Measurements from ENCODE around the gene MAGED2.
"Not testable (repeated sequence)": the region's sequence is repeated elsewhere in the genome, so short reads cannot be mapped to it uniquely, and the experiment has no call there.

The MAGED2 gene

GRCh38 chrX:54817220-54817820 lies 9.8 kb downstream of the MAGED2 start:
- no peak for DNase-seq

- no peak for DNase-seq
Observed at GRCh38 chrX:54818221-54818620, 10.7 kb downstream of the MAGED2 start.

- no peak for DNase-seq
Observed at GRCh38 chrX:54819201-54819600, 11.7 kb downstream of the MAGED2 start.

GRCh38 chrX:54820737-54821136 lies 13.2 kb downstream of the MAGED2 start:
- no peak for DNase-seq

- DNase-seq, result no peak
Observed at GRCh38 chrX:54821310-54821709, 13.8 kb downstream of the MAGED2 start.

GRCh38 chrX:54824195-54824594 lies 16.6 kb downstream of the MAGED2 start:
- no peak for DNase-seq

- no peak for DNase-seq
Observed at GRCh38 chrX:54824722-54825121, 17.2 kb downstream of the MAGED2 start.

GRCh38 chrX:54825716-54826438 lies 18.3 kb downstream of the MAGED2 start:
- no peak for DNase-seq

- no peak for DNase-seq
Observed at GRCh38 chrX:54826598-54826997, 19.1 kb downstream of the MAGED2 start.

GRCh38 chrX:54838583-54838982 lies 31.0 kb downstream of the MAGED2 start:
- DNase-seq, result no peak

GRCh38 chrX:54841184-54841874 lies 33.8 kb downstream of the MAGED2 start:
- DNase-seq, result not testable (repeated sequence)

- no peak for DNase-seq
Observed at GRCh38 chrX:54842607-54843006, 35.1 kb downstream of the MAGED2 start.

- no peak for DNase-seq
Observed at GRCh38 chrX:54843050-54843449, 35.5 kb downstream of the MAGED2 start.

- DNase-seq, result not testable (repeated sequence)
Observed at GRCh38 chrX:54847700-54848099, 40.2 kb downstream of the MAGED2 start.

- DNase-seq, result no peak
Observed at GRCh38 chrX:54865208-54865607, 57.7 kb downstream of the MAGED2 start.

All from nucleus accumbens (tissue), 56 donors.